ENCODE measurements around the gene G6PC3.
"Not testable (repeated sequence)": the region's sequence is repeated elsewhere in the genome, so short reads cannot be mapped to it uniquely, and the experiment has no call there.

Gene G6PC3

GRCh38 chr17:44117351-44117750 is 46.8 kb downstream of the G6PC3 start:
- Histone ChIP-seq H3K27ac (peak overlapping the region in 3 of 21 experiments; percentile 22 to 79 (median 63)), H3K4me3 (no peak overlapping the region)

- H3K27ac ChIP-seq: peak overlapping the region in 13 of 21 experiments; percentile 4 to 79 (median 53)
- H3K4me3 ChIP-seq: no peak overlapping the region
These were observed 48.0 kb downstream of the G6PC3 start for GRCh38 chr17:44118427-44119050.

GRCh38 chr17:44119062-44119461 is 48.5 kb downstream of the G6PC3 start:
- peak overlapping the region in 13 of 21 experiments; percentile 4 to 79 (median 53) for H3K27ac ChIP-seq

DNA sequence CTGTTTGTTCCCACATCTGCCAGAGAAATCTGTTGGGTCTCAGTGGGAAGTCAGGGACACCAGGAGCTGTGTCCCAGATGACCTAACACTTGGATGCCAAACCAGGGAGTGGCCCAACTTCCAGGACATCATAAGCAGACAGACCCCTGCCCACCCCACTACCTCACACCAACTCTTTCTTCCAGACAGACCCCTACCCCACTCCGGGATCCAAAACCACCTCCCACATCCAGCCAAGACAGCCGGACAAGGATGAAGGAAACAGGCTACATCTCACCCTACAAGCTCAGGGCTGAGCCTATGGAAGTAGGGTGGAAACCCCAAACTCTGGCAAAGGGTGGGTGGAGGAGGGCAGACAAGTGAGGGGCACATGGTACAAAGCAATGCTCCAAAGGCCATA is 49.3 kb downstream of the G6PC3 start:
- Histone ChIP-seq H3K4me3 (no peak overlapping the region), H3K27ac (peak overlapping the region in 10 of 21 experiments; percentile 8 to 79 (median 52))

More at GRCh38 chr17:44119062-44119461, 48.5 kb downstream of the G6PC3 start:
- no peak overlapping the region for H3K4me3 ChIP-seq

DNA sequence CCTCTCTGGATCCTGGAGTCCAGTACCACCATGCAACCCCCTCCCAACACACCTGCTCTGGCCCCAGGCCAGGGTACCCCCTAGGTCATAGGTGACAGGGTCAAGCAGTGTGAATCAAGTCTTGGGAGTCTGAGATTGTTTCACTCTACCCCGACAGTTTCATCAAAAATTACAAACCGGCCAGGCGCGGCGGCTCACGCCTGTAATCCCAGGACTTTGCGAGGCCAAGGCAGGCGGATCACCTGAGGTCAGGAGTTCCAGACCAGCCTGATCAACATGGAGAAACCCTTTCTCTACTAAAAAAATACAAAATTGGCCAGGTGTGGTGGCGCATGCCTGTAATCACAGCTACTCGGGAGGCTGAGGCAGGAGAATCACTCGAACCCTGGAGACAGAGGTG is 49.7 kb downstream of the G6PC3 start:
- peak overlapping the region in 6 of 21 experiments; percentile 12 to 79 (median 34) for H3K27ac ChIP-seq

DNA sequence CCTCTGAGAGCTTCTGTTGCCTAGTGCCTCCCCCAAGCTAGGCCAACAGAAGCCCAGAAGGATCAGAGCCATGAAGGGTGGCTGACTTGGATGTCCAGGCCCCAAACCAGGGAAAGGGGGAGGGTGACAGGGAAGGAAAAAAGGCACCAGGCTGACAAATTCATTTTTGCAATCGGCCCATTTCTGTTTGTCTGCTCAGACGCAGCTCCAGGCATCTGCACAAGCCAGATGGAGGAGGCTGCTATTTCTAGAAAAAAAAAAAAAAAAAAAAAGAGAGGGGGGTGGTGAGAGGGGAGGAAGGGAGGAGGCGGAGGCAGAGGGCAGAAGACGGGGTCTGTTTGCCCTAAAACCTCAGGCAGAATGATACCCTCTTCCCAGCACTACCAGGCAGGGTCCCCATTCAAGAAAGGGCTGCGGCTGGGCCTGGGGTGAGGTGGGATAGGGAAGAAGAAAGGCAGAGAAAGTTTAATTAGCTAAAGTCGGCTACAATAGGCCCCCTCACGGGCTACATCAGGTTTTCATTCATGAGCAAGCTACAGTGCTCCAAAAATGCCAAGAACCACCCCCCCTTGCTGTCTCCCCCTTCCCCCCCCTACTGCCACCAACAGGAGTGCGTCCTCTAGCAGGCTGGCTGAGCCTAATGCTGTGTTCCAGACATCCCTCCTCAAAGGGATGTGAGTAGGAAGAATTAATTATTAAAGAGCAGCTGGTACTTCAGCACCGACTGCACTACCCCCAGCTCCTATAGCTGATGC is 50.5 kb downstream of the G6PC3 start:
- H3K4me3 ChIP-seq: peak overlapping the region in 1 of 7 experiments; percentile 94
- H3K27ac ChIP-seq: peak overlapping the region in 2 of 21 experiments; percentile 12 to 22

More for the DNA sequence above, 49.7 kb downstream of the G6PC3 start:
- H3K4me3 ChIP-seq: not testable (repeated sequence)

DNA sequence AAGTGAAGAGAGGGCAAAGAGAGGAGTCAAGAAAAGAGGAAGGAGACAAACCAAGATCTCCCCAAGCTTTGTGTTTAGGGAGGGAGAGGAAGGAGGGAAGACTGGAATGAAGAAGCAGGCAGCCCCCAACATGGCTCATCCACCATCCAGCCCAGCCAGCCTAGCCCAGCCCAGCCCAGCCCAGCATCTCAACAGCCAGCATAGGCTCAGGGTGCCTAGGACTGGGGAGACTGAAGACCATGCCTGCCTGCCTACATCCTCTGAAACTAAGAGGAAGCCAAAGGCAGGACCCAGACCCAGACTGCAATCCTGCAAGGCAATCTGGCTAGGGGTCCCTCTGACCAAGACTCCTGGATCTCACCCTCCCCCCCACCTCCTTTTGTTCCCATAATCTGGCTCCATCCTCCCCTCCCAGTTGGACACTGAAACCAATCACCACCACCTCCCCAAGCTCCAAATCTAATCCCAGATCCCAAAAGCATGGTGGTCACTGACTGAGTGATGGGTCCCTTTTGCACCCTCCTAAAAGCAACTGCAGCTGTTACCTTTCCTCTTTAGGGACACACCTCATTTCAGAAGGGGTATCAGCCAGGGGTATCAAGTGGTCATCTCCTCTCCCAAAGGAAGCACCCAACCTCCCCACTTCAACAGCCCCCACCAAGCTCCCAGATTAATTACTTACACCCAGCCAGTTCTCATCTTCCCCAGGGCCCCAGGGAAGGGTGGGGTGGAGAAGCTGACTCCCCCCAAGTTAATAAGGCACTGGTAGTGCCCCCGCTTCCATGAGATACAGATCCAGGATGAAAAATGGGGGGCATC is 51.7 kb downstream of the G6PC3 start:
- Histone ChIP-seq H3K27ac (peak overlapping the region in 13 of 21 experiments; percentile 57 to 96 (median 93)), H3K4me3 (peak overlapping the region; percentile 69 to 100 (median 94))

DNA sequence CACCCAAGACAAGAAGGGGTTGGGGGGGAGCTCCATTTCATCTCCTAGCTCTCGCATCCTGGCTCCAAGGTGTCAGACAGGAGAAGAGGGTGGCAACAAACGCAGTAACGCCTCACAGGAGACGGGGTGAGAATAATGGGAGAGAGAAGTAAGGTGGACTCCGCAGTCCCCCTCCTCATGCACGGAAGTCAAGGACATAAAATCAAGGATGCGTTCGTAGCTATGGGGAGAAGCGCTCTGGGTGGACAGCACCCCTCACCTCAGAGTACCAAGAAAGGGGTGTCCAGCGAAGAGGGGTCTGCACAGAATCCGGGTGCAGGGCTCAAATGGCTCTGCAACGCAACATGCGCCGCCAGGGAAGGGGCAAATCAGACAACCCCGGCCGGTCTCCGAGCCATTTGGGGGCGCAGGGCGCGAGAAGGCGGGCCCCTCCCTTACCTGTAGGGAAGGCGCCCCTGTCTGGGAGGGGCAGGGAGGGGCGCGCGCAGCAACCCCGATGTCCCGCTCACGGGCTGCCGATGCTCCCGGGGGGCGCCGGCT is 52.4 kb downstream of the G6PC3 start:
- H3K4me3 ChIP-seq: peak overlapping the region; percentile 69 to 100 (median 94)

GRCh38 chr17:44123356-44124117 is 53.0 kb downstream of the G6PC3 start, which contains the start of gene HDAC5:
Gene HDAC5, minus strand, starts transcription at chr17:44123641. Its CDS starts 6,126 bp downstream, at chr17:44117515.
- H3K4me3 ChIP-seq: peak within 1 kb of the TSS; percentile 69 to 100 (median 94)
- H3K27ac ChIP-seq: peak within 1 kb of the TSS; percentile 62 to 97 (median 93)

More for the DNA sequence above, 52.4 kb downstream of the G6PC3 start:
- H3K27ac ChIP-seq: peak overlapping the region; percentile 62 to 97 (median 93)

- peak overlapping the region; percentile 20 to 97 (median 93) for H3K27ac ChIP-seq
- peak overlapping the region; percentile 69 to 100 (median 94) for H3K4me3 ChIP-seq
These were observed 53.5 kb downstream of the G6PC3 start for GRCh38 chr17:44124118-44124438.

All from skin epidermis (tissue), 12 donors.